Gastroesophageal sphincter (tissue), 4 donors: ENCODE data around the gene RALA. TPM values are rescaled to one million over a fixed set of nuclear protein-coding genes. Genes with fewer than 3 reads are reported as not detected.
"Not testable (repeated sequence)": the region's sequence is repeated elsewhere in the genome, so short reads cannot be mapped to it uniquely, and the experiment has no call there.

Source experiments
- ATAC-seq: fragments of 150-250 bp; one replicate; pipeline ENCODE4 v1.9.1; 2016; ENCODE audit warnings: mild to moderate bottlenecking, moderate library complexity
- H3K27ac ChIP-seq, 4 donors: fragments of 200-600 bp; sonication (generic) in 3 of 4; 1 replicate in 3 of 4; 2 replicates in 1 of 4; pipeline ENCODE4 v1.5.1; 2016 to 2019
- H3K27me3 ChIP-seq: fragments of 200-600 bp; sonication (generic); one replicate; pipeline ENCODE4 v1.5.1; 2019
- H3K36me3 ChIP-seq, 2 donors: fragments of 200-600 bp; sonication (generic); one replicate each; pipeline ENCODE4 v1.5.1; 2019; ENCODE audit warnings: control low read depth in 1 of 2
- H3K4me1 ChIP-seq, 3 donors: fragments of 200-600 bp; sonication (generic); 1 replicate in 2 of 3; 2 replicates in 1 of 3; pipeline ENCODE4 v1.5.1; 2016 to 2019; ENCODE audit warnings: control low read depth in 2 of 3
- H3K4me3 ChIP-seq, 2 donors: fragments of 200-600 bp; sonication (generic); one replicate each; pipeline ENCODE4 v1.5.1; 2019; ENCODE audit warnings: mild to moderate bottlenecking in 1 of 2, moderate library complexity in 1 of 2
- H3K9me3 ChIP-seq, 3 donors: fragments of 200-600 bp; sonication (generic); one replicate each; pipeline ENCODE4 v1.5.1; 2017 to 2019; ENCODE audit warnings: control low read depth in 2 of 3
- EP300 ChIP-seq: sonication (generic); formaldehyde crosslinking; IDR thresholded peaks from one replicate; pipeline ENCODE4 v1.6.1; 2017; ENCODE audit warnings: antibody characterized with exemption, mild to moderate bottlenecking
- POLR2A ChIP-seq, 2 donors: fragments of 450-650 bp; IDR thresholded peaks; one replicate each; pipeline ENCODE4 v1.6.1; 2017; ENCODE audit warnings: antibody characterized with exemption in 2 of 2, mild to moderate bottlenecking in 2 of 2, moderate library complexity in 1 of 2
- POLR2AphosphoS5 ChIP-seq: sonication (generic); formaldehyde crosslinking; IDR thresholded peaks from one replicate; pipeline ENCODE4 v1.6.1; 2017; ENCODE audit warnings: antibody characterized with exemption
- WGBS, 2 donors: methylation state at CpG; one replicate each; pipeline ENCODE4 v1.1.5; 2018; ENCODE audit warnings: low coverage in 1 of 2; 5-methylcytosine and 5-hydroxymethylcytosine counted together
- total RNA-seq, 4 donors: library from RNA; depleted of rRNA; stranded (reverse); fragments of >200 nt; gene quantifications; one replicate each; pipeline ENCODE4 v1.1.0, GENCODE V29; 2016
- TF ChIP-seq, protein P1 (sequence below), 4 experiments: fragments of 200-600 bp in 2 of 4; fragments of 450-650 bp in 2 of 4; sonication (generic) in 1 of 4; IDR thresholded peaks; one replicate each; pipeline ENCODE4 v1.5.1; 2017 to 2019; ENCODE audit warnings: antibody characterized with exemption in 4 of 4, mild to moderate bottlenecking in 2 of 4, moderate library complexity in 2 of 4

The RALA gene
- total RNA-seq, 4 donors from 2014 or later, result 16.6 to 30.7 (median 21.0) TPM

DNA sequence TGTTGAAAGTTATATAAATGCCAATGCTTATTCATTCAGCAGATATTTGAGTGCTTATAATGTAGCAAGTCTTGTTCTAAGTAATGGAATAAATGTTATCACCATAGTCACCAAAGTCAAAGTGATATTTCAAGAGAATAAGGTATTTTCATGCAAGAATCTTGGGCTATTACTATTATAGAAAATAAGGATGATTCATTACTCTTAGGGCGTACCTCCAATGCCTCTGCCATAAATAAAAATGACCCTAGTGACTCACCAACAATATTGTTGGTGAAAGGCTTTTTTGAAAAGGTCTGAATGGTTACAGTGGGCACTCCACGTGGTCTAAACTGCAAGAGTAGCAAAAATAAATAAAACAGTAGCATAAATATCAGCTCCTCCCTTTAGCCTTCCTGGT, 68.4 kb downstream of the RALA start:
- WGBS, 2 donors, result 48 to 70% methylated on average over 2 of the region's 2 CpGs
- Histone ChIP-seq H3K9me3 (no peaks in the 10 kb centered on the region), H3K27me3 (no peaks in the 10 kb centered on the region), H3K4me1 (no peaks in the 10 kb centered on the region), H3K36me3 (peaks cover 0 to 64% of the 10 kb centered on the region in 2 donors), H3K4me3 (no peak overlapping the region), H3K27ac (no peak overlapping the region)
- TF ChIP-seq, protein P1, sequence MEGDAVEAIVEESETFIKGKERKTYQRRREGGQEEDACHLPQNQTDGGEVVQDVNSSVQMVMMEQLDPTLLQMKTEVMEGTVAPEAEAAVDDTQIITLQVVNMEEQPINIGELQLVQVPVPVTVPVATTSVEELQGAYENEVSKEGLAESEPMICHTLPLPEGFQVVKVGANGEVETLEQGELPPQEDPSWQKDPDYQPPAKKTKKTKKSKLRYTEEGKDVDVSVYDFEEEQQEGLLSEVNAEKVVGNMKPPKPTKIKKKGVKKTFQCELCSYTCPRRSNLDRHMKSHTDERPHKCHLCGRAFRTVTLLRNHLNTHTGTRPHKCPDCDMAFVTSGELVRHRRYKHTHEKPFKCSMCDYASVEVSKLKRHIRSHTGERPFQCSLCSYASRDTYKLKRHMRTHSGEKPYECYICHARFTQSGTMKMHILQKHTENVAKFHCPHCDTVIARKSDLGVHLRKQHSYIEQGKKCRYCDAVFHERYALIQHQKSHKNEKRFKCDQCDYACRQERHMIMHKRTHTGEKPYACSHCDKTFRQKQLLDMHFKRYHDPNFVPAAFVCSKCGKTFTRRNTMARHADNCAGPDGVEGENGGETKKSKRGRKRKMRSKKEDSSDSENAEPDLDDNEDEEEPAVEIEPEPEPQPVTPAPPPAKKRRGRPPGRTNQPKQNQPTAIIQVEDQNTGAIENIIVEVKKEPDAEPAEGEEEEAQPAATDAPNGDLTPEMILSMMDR (IDR thresholded peaks at IDR 0.05), result no peak
- TF ChIP-seq POLR2A (IDR thresholded peaks at IDR 0.05) (no peak), POLR2AphosphoS5 (no peak), EP300 (no peak)
- no peak for ATAC-seq

DNA sequence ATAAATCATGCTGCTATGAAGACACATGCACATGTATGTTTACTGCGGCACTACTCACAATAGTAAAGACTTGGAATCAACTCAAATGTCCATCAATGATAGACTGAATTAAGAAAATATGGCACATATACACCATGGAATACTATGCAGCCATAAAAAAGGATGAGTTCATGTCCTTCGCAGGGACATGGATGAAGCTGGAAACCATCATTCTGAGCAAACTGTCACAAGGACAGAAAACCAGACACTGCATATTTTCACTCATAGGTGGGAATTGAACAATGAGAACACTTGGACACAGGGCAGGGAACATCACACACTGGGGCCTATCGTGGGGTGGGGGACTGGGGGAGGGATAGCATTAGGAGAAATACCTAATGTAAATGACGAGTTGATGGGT, 69.7 kb downstream of the RALA start:
- H3K9me3 ChIP-seq, result not testable (repeated sequence)

DNA sequence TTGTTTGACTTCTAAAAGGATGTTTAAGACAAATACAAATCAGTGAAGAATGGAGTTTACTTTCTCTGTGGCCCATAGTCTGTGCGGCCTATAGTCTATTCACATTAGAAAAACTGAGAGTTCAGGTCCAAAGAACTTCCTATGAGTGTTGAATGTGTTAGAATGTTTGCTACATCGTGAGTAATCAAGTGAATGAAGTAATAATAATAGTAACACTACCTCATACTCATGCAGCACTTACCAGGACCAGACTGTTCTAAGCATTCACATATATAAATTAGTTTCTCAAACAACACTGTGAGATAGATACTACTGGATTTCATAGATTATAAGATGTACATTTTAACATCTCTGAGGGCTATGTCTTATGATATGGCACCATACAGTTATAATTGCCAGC, 70.4 kb downstream of the RALA start:
- H3K4me1 ChIP-seq, result no peaks in the 10 kb centered on the region
- no peaks in the 10 kb centered on the region for H3K9me3 ChIP-seq
- H3K27ac ChIP-seq, result no peak overlapping the region
- no peaks in the 10 kb centered on the region for H3K27me3 ChIP-seq
- TF ChIP-seq POLR2AphosphoS5, result no peak
- TF ChIP-seq EP300, result no peak
- TF ChIP-seq POLR2A (IDR thresholded peaks at IDR 0.05), result no peak
- TF ChIP-seq, protein P1 (IDR thresholded peaks at IDR 0.05), result no peak
- ATAC-seq, result no peak
- H3K36me3 ChIP-seq, result peaks cover 0 to 73% of the 10 kb centered on the region in 2 donors
- H3K4me3 ChIP-seq, result no peak overlapping the region
- 88 to 94% methylated on average over 2 of the region's 2 CpGs for WGBS, 2 donors

More for the DNA sequence above, 69.7 kb downstream of the RALA start:
- H3K4me3 ChIP-seq, H3K4me1 ChIP-seq, H3K27ac ChIP-seq, H3K27me3 ChIP-seq, ATAC-seq: not testable (repeated sequence)
- H3K36me3 ChIP-seq, result peaks cover 0 to 72% of the 10 kb centered on the region in 2 donors
- 96 to 100% methylated on average over 3 to 4 of the region's 4 CpGs for WGBS, 2 donors

DNA sequence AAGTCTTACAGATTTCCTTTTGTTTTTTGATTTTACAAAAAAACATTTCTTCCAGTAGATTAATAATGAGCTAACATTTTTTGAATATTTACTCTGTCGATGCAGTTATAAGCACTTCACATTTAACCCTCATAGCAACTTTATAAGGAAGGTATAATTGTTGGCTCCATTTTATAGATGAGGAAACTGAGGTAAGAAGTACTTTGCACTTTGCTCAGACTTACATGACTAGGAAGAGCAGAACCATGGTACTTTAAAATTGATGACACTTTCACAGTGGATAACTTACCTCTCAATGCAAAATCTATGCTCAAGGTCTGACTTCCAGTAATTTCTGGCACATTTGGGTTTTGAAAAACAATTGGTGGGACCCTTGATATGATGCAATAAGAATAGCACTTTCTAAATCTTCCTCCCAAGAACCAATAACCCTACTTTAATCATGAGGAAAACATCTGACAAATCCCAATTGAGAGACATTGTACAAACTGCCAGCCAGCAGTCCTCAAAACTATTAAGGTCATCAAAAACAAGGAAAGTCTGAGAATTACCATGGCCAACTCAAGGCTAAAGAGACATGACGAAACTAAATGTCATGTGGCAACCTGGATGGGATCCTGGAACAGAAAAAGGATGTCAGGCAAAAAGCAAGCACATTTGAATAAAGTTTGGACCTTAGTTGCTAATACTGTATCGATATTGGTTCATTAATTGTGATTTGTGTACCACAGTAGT, 72.6 kb downstream of the RALA start:
- 88 to 91% methylated on average over 3 of the region's 3 CpGs for WGBS, 2 donors
- ATAC-seq, result no peak
- Histone ChIP-seq H3K27ac (no peak overlapping the region), H3K9me3 (no peaks in the 10 kb centered on the region), H3K4me1 (no peaks in the 10 kb centered on the region), H3K27me3 (no peaks in the 10 kb centered on the region), H3K36me3 (peaks cover 0 to 71% of the 10 kb centered on the region in 2 donors), H3K4me3 (no peak overlapping the region)
- TF ChIP-seq, protein P1 (IDR thresholded peaks at IDR 0.05), result no peak
- no peak for TF ChIP-seq POLR2AphosphoS5

DNA sequence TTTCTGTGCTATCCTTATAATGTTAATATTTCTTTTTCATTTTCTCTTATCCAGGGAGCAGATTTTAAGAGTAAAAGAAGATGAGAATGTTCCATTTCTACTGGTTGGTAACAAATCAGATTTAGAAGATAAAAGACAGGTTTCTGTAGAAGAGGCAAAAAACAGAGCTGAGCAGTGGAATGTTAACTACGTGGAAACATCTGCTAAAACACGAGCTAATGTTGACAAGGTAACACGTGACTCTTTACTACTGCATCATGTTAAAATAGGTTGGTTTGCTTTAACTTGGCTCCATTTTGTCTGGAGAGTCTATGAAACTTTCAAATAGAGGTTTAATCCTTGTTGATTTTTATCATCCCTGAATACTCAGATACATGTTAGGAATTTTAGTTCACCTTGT, 73.3 kb downstream of the RALA start:
- TF ChIP-seq, protein P1 (IDR thresholded peaks at IDR 0.05), result no peak
- no peak for TF ChIP-seq EP300
- no peak for TF ChIP-seq POLR2AphosphoS5
- TF ChIP-seq POLR2A (IDR thresholded peaks at IDR 0.05), result no peak
- ATAC-seq, result no peak
- H3K27ac ChIP-seq, result no peak overlapping the region
- peaks cover 0 to 71% of the 10 kb centered on the region in 2 donors for H3K36me3 ChIP-seq
- H3K9me3 ChIP-seq, result no peaks in the 10 kb centered on the region
- no peaks in the 10 kb centered on the region for H3K27me3 ChIP-seq
- 44 to 52% methylated on average over 3 of the region's 3 CpGs for WGBS, 2 donors
- H3K4me1 ChIP-seq, result no peaks in the 10 kb centered on the region
- H3K4me3 ChIP-seq, result no peak overlapping the region
